Prostate gland (tissue), 2 donors: Measurements from ENCODE around the gene DENND2A.

Source experiments
- POLR2A ChIP-seq: fragments of 450-650 bp; IDR thresholded peaks from one replicate; pipeline ENCODE4 v1.6.1; 2016; ENCODE audit warnings: antibody characterized with exemption, mild to moderate bottlenecking
- POLR2AphosphoS5 ChIP-seq: sonication (generic); formaldehyde crosslinking; IDR thresholded peaks from one replicate; pipeline ENCODE4 v1.6.1; 2017; ENCODE audit warnings: antibody characterized with exemption
- TF ChIP-seq, protein P1 (sequence below), 4 experiments: fragments of 200-600 bp in 2 of 4; fragments of 450-650 bp in 2 of 4; sonication (generic) in 2 of 4; IDR thresholded peaks; 1 replicate in 3 of 4; 2 replicates in 1 of 4; pipeline ENCODE4 v1.5.1; 2016 to 2019; ENCODE audit warnings: antibody characterized with exemption in 4 of 4, mild to moderate bottlenecking in 2 of 4, moderate library complexity in 2 of 4

DNA sequence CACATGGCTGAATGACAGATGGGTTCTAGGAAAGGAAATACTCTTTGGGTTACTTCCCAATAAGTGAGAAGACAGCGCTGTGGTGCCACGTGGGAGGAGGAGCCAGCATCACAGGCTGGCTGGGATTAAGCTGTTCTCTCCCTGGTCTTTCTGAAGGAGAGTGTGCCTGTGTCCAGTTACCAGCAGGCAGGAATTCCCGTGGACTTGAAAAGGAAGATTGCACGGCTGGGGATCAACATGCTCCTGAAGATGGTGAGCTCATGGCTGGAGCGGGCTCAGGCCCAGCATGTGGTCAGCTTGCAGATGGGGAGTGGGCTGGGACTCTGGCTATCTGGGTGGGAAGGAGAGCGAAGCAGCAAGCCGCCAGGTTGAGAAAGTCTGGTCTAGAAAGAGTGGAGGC lies 40.3 kb upstream of the DENND2A start:
- TF ChIP-seq, protein P1, sequence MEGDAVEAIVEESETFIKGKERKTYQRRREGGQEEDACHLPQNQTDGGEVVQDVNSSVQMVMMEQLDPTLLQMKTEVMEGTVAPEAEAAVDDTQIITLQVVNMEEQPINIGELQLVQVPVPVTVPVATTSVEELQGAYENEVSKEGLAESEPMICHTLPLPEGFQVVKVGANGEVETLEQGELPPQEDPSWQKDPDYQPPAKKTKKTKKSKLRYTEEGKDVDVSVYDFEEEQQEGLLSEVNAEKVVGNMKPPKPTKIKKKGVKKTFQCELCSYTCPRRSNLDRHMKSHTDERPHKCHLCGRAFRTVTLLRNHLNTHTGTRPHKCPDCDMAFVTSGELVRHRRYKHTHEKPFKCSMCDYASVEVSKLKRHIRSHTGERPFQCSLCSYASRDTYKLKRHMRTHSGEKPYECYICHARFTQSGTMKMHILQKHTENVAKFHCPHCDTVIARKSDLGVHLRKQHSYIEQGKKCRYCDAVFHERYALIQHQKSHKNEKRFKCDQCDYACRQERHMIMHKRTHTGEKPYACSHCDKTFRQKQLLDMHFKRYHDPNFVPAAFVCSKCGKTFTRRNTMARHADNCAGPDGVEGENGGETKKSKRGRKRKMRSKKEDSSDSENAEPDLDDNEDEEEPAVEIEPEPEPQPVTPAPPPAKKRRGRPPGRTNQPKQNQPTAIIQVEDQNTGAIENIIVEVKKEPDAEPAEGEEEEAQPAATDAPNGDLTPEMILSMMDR (IDR thresholded peaks at IDR 0.05): no peak
- no peak for TF ChIP-seq POLR2A
- TF ChIP-seq POLR2AphosphoS5: no peak
